Tibial artery (tissue), 4 donors: Measurements from ENCODE around the gene POLR3B.
"Not testable (repeated sequence)": the region's sequence is repeated elsewhere in the genome, so short reads cannot be mapped to it uniquely, and the experiment has no call there.

Experiments
- DNase-seq, 2 donors: peaks; one replicate each; pipeline ENCODE4 v3.0.0-alpha.2; 2019
- H3K27ac ChIP-seq, 2 donors: fragments of 200-600 bp; sonication (generic) in 1 of 2; 1 replicate in 1 of 2; 2 replicates in 1 of 2; pipeline ENCODE4 v1.5.1; 2018 to 2019; ENCODE audit warnings: mild to moderate bottlenecking in 1 of 2
- H3K27me3 ChIP-seq, 2 donors: fragments of 200-600 bp; sonication (generic) in 1 of 2; one replicate each; pipeline versions ENCODE4 v1.5.1 to v1.6.0; 2016 to 2019
- H3K36me3 ChIP-seq, 3 donors: fragments of 200-600 bp; sonication (generic) in 2 of 3; one replicate each; pipeline ENCODE4 v1.5.1; 2016 to 2019; ENCODE audit warnings: mild to moderate bottlenecking in 2 of 3
- H3K4me1 ChIP-seq, 4 donors: fragments of 200-600 bp; sonication (generic) in 2 of 4; 1 replicate in 3 of 4; 2 replicates in 1 of 4; pipeline ENCODE4 v1.5.1; 2016 to 2019
- H3K4me3 ChIP-seq, 2 donors: fragments of 200-600 bp; sonication (generic) in 1 of 2; 1 replicate in 1 of 2; 2 replicates in 1 of 2; pipeline ENCODE4 v1.5.1; 2018 to 2019; ENCODE audit warnings: mild to moderate bottlenecking in 2 of 2
- H3K9me3 ChIP-seq, 3 donors: fragments of 200-600 bp; sonication (generic) in 1 of 3; one replicate each; pipeline ENCODE4 v1.5.1; 2016 to 2019
- intact Hi-C: fragments of 100-400 bp; cut with DNase I; formaldehyde crosslinking; loops from one replicate; pipeline ENCODE4 v1.15.0; 2023; ENCODE audit warnings: low total_unique reads
- TF ChIP-seq, protein P1 (sequence below), 2 experiments: fragments of 200-600 bp in 1 of 2; fragments of 450-650 bp in 1 of 2; IDR thresholded peaks; one replicate each; pipeline ENCODE4 v1.5.1; 2017 to 2019; ENCODE audit warnings: antibody characterized with exemption in 2 of 2, mild to moderate bottlenecking in 1 of 2, moderate library complexity in 1 of 2

Gene POLR3B

GRCh38 chr12:106311139-106311538 lies 46.4 kb upstream of the POLR3B start:
- DNase-seq, result no peak
- Histone ChIP-seq H3K27ac (no peak overlapping the region), H3K27me3 (no peaks in the 10 kb centered on the region), H3K4me3 (no peak overlapping the region), H3K4me1 (peaks cover 0 to 19% (median 7%) of the 10 kb centered on the region in 4 donors), H3K9me3 (no peaks in the 10 kb centered on the region), H3K36me3 (peaks cover 17 to 35% (median 27%) of the 10 kb centered on the region in 3 donors)
- intact Hi-C loops, result no loop called here
- TF ChIP-seq, protein P1, sequence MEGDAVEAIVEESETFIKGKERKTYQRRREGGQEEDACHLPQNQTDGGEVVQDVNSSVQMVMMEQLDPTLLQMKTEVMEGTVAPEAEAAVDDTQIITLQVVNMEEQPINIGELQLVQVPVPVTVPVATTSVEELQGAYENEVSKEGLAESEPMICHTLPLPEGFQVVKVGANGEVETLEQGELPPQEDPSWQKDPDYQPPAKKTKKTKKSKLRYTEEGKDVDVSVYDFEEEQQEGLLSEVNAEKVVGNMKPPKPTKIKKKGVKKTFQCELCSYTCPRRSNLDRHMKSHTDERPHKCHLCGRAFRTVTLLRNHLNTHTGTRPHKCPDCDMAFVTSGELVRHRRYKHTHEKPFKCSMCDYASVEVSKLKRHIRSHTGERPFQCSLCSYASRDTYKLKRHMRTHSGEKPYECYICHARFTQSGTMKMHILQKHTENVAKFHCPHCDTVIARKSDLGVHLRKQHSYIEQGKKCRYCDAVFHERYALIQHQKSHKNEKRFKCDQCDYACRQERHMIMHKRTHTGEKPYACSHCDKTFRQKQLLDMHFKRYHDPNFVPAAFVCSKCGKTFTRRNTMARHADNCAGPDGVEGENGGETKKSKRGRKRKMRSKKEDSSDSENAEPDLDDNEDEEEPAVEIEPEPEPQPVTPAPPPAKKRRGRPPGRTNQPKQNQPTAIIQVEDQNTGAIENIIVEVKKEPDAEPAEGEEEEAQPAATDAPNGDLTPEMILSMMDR (IDR thresholded peaks at IDR 0.05), result no peak

GRCh38 chr12:106313413-106313812 lies 44.1 kb upstream of the POLR3B start:
- intact Hi-C loops, H3K27me3 ChIP-seq: not testable (repeated sequence)
- peaks cover 0 to 12% (median 5%) of the 10 kb centered on the region in 4 donors for H3K4me1 ChIP-seq

DNA sequence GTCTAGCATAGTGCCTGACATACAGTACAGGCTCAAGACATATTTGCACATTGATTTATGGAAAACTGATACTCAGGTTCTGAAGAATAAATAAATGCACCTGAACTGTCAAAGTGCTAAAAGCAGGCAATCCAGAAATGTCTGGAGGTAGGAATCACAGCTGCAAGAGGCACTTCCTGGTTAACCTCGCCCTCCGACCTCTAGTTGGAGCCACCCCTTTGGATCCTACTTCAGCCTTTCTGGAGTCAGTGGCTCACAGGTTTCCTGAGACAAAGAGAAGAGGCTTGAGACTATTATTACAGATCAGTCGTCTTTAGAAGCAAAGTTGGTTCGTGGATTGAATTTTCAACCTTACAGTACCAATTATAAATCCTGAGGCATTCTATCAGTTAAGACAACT lies 42.0 kb upstream of the POLR3B start:
- H3K36me3 ChIP-seq, result peaks cover 38 to 77% (median 58%) of the 10 kb centered on the region in 3 donors
- no peak overlapping the region for H3K4me3 ChIP-seq

More at GRCh38 chr12:106313413-106313812, 44.1 kb upstream of the POLR3B start:
- H3K9me3 ChIP-seq, H3K27ac ChIP-seq, DNase-seq, H3K4me3 ChIP-seq: not testable (repeated sequence)
- peaks cover 23 to 56% (median 41%) of the 10 kb centered on the region in 3 donors for H3K36me3 ChIP-seq

DNA sequence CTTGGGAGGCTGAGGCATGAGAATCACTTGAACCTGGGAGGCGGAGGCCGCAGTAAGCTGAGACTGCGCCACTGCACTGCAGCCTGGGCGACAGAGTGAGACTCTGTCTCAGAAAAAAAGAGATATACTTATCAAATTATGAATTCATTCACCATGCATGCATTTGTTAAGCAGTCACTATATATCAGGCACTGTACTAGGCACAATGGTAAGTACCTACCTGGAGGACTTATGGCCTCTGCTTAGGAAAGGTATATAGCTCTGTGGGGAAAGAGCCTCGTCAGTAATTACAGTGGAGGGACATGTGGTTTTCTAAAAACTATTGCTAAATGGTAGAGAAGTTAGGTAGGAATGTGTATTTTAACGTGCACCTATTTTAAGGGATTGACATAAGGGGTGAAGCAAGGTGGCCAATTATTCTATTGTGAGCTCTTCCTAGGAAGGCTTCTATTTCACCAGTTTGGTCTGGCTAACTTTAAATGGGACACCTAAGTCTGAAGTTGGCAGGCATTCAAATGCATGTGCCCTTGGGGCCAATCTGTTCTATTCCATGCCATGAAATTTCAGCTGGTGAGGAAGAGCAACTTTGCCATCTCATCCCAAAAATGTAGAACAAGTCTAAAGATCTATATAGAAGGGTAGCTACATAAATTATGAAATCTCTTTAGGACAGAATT lies 40.0 kb upstream of the POLR3B start:
- no peak overlapping the region for H3K27ac ChIP-seq
- H3K36me3 ChIP-seq, result peaks cover 57 to 87% (median 76%) of the 10 kb centered on the region in 3 donors
- no peak overlapping the region for H3K4me3 ChIP-seq
- H3K4me1 ChIP-seq, result peaks cover 0 to 6% (median 0%) of the 10 kb centered on the region in 4 donors
- no peaks in the 10 kb centered on the region for H3K9me3 ChIP-seq
- H3K27me3 ChIP-seq, result no peaks in the 10 kb centered on the region
- intact Hi-C loops, result no loop called here
- DNase-seq, result no peak
- TF ChIP-seq, protein P1 (IDR thresholded peaks at IDR 0.05), result no peak

More for the DNA sequence above, 42.0 kb upstream of the POLR3B start:
- intact Hi-C loops, result no loop called here
- H3K27ac ChIP-seq, result no peak overlapping the region
- no peak for DNase-seq
- H3K4me1 ChIP-seq, result peaks cover 0 to 6% (median 0%) of the 10 kb centered on the region in 4 donors
- H3K27me3 ChIP-seq, result no peaks in the 10 kb centered on the region
- TF ChIP-seq, protein P1 (IDR thresholded peaks at IDR 0.05), result no peak
- H3K9me3 ChIP-seq, result no peaks in the 10 kb centered on the region

DNA sequence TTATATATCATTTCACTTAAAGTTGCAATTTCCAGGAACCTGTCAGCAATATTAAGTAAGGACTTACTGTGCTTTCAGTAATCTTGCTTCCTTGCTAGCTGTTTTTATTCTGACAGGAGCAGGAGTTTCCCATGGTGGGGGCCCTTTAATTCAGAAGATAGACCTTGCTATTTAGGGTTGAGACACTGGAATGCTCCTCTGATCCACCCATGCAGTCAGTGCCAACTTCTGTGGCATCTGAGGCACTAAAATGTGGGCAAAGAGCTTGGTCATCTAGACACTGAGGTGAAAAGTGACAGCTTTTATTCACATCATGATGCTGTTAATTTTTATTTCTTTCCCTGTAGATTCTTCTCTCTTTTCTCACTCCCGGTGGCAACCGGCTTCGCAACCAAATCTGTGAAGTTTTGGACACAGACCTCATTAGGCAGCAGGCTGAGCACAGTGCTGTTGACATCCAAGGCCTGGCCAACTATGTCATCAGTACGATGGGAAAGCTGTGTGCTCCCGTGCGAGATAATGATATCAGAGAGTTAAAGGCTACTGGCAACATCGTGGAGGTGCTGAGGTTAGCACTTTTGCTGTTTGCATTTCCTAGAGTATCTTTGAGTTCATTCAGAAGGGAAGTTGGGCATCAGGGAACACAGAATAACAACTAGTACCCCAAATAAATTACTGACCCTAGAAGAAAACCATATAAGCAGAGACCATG lies 36.3 kb upstream of the POLR3B start:
- Histone ChIP-seq H3K9me3 (no peaks in the 10 kb centered on the region), H3K4me1 (peaks cover 0 to 6% (median 0%) of the 10 kb centered on the region in 4 donors), H3K36me3 (peaks cover 60 to 96% (median 76%) of the 10 kb centered on the region in 3 donors), H3K27me3 (no peaks in the 10 kb centered on the region), H3K4me3 (no peak overlapping the region), H3K27ac (no peak overlapping the region)
- intact Hi-C loops, result no loop called here
- TF ChIP-seq, protein P1 (IDR thresholded peaks at IDR 0.05), result no peak
- no peak for DNase-seq

DNA sequence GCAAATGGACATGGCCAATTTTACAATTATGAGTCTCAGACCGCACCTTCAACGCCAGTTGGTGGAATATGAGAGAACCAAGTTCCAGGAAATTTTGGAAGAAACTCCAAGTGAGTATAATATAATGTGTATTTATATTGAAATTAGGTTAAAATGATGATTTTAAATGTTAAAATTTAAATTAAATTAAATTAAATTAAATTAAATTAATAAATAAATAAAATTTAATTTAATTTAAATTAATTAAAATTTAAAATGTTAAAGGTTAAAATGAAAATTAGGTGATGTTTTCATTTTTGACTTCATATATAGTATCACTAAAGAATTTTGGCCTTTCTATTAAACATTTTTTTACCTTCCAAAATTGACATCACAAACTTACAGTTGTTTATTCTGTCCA lies 34.0 kb upstream of the POLR3B start:
- Histone ChIP-seq H3K36me3 (peaks cover 58 to 95% (median 64%) of the 10 kb centered on the region in 3 donors), H3K9me3 (no peaks in the 10 kb centered on the region), H3K4me3 (no peak overlapping the region), H3K27ac (no peak overlapping the region), H3K4me1 (no peaks in the 10 kb centered on the region), H3K27me3 (no peaks in the 10 kb centered on the region)
- TF ChIP-seq, protein P1 (IDR thresholded peaks at IDR 0.05), result no peak
- intact Hi-C loops, result no loop called here
- no peak for DNase-seq
